Measurements from ENCODE around the gene MLST8. TPM values are rescaled to one million over a fixed set of nuclear protein-coding genes. Genes with fewer than 3 reads are reported as not detected.

MLST8 gene
- total RNA-seq, 1 experiment from 2014 or later, result 87.6 TPM

DNA sequence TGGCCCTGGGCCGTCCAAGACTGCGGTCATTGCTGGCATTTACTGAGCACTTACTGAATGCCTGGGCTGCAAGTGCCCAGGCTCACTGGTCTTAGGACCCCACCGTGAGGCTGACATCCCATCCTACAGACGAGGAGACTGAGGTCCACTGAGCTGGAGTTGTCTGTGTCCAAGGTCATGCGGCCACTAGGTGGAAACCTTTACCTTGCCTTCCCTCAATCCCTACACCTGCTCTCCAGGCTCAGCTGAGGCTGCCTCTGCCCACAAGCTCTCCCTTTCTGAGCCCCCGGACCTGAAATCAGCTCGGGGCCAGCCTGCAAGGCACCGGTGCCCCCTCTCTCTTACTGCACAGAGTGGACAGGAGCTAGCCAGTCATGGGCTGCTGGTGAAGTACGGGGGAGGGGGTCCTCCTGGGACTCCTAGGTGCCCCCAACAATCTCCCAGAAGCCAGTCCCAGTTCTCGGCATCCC, 10.4 kb upstream of the MLST8 start:
- H3K4me3 Mint-ChIP-seq (ENCODE audit: unreplicated experiment), result no peak overlapping the region
- H3K27me3 Mint-ChIP-seq (ENCODE audit: insufficient read depth, unreplicated experiment), result no peaks in the 10 kb centered on the region
- POLR2A ChIA-PET, result interaction anchor here (0.5 to 2.6 kb wide), 12 partner anchors 10 to 409 kb away, joined by 3 to 22 read pairs (median 4); partner anchors contain the start of genes ECI1, MLST8, NTHL1 and TRAF7
- peak; percentile 70 for DNase-seq (ENCODE audit: unreplicated experiment)
- no peaks in the 10 kb centered on the region for H3K9me3 Mint-ChIP-seq (ENCODE audit: unreplicated experiment)
- TF ChIP-seq, protein P1, sequence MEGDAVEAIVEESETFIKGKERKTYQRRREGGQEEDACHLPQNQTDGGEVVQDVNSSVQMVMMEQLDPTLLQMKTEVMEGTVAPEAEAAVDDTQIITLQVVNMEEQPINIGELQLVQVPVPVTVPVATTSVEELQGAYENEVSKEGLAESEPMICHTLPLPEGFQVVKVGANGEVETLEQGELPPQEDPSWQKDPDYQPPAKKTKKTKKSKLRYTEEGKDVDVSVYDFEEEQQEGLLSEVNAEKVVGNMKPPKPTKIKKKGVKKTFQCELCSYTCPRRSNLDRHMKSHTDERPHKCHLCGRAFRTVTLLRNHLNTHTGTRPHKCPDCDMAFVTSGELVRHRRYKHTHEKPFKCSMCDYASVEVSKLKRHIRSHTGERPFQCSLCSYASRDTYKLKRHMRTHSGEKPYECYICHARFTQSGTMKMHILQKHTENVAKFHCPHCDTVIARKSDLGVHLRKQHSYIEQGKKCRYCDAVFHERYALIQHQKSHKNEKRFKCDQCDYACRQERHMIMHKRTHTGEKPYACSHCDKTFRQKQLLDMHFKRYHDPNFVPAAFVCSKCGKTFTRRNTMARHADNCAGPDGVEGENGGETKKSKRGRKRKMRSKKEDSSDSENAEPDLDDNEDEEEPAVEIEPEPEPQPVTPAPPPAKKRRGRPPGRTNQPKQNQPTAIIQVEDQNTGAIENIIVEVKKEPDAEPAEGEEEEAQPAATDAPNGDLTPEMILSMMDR (IDR thresholded peaks at IDR 0.05; ENCODE audit: unreplicated experiment), result peak; percentile 68
- H3K4me1 Mint-ChIP-seq (ENCODE audit: insufficient read depth, unreplicated experiment), result no peaks in the 10 kb centered on the region
- no TSS peak for BruUV-seq (replicated peaks)
- intact Hi-C loops (cut with micrococcal nuclease), result loop anchor here (2.0 kb wide), 1 partner anchor 306 kb away; no protein-coding TSS in a partner anchor
- H3K27ac Mint-ChIP-seq (ENCODE audit: low read depth, unreplicated experiment), result no peak overlapping the region
- CTCF ChIA-PET, result interaction anchor here (0.5 to 2.1 kb wide), 18 partner anchors 9 to 298 kb away, joined by 3 to 8 read pairs (median 4); partner anchors contain the start of gene ECI1
- no peaks in the 10 kb centered on the region for H3K36me3 Mint-ChIP-seq (ENCODE audit: insufficient read depth, unreplicated experiment)

DNA sequence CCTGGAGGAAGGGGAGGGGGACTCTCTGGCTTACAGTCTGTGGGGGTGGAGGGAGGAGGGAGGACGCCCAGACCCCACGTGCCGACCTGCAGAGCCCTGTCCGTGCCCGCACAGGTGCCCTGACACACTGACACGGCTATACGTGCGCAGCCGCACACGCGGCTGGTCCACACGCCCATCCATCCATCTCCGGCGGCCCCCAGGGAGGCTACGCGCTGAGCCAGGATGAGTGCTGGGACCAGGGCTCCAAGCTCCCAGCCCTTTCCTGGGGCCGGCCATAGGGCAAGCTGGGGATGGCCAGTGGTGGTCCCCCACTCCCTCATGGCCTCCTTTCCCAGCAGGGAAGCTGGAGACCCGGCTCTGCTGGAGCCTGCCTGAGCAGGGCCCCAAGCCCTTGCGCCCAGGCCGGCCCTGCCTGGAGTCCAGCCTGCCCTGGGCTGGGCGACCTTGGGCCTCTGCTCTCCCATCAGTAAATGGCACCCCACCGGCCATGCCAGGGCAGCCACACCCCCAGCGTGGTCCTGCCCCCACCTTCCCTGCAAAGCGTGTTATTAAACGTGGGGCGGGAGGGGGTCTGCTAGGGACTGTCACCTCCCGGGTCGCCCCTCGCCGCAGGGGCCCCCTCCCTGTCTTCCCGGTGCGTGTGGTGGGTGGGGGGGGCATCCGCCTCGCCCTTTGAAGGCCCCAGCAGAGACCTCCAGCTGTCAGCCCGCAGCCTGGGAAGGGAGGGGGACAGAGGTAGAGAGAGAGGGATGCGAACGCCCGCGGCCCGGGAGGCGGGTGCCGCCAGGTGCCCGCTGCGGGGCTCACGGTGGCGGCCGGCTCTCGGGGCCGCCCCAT, 9.7 kb upstream of the MLST8 start:
- no peak for DNase-seq (ENCODE audit: unreplicated experiment)
- Mint-ChIP-seq H3K27me3 (ENCODE audit: insufficient read depth, unreplicated experiment) (no peaks in the 10 kb centered on the region), H3K36me3 (ENCODE audit: insufficient read depth, unreplicated experiment) (no peaks in the 10 kb centered on the region), H3K4me3 (ENCODE audit: unreplicated experiment) (no peak overlapping the region), H3K9me3 (ENCODE audit: unreplicated experiment) (no peaks in the 10 kb centered on the region), H3K4me1 (ENCODE audit: insufficient read depth, unreplicated experiment) (no peaks in the 10 kb centered on the region), H3K27ac (ENCODE audit: low read depth, unreplicated experiment) (no peak overlapping the region)
- TF ChIP-seq, protein P1 (IDR thresholded peaks at IDR 0.05; ENCODE audit: unreplicated experiment), result no peak
- no TSS peak for BruUV-seq (replicated peaks)
- ChIA-PET POLR2A (interaction anchor here (0.7 to 2.6 kb wide), 8 partner anchors 9 to 301 kb away, joined by 3 to 22 read pairs (median 4); partner anchors contain the start of genes ECI1, MLST8, NTHL1 and TRAF7), CTCF (interaction anchor here (0.7 to 2.1 kb wide), 14 partner anchors 9 to 286 kb away, joined by 3 to 8 read pairs (median 4); partner anchors contain the start of gene ECI1)
- intact Hi-C loops (cut with micrococcal nuclease), result loop anchor here (2.0 kb wide), 1 partner anchor 305 kb away; no protein-coding TSS in a partner anchor

DNA sequence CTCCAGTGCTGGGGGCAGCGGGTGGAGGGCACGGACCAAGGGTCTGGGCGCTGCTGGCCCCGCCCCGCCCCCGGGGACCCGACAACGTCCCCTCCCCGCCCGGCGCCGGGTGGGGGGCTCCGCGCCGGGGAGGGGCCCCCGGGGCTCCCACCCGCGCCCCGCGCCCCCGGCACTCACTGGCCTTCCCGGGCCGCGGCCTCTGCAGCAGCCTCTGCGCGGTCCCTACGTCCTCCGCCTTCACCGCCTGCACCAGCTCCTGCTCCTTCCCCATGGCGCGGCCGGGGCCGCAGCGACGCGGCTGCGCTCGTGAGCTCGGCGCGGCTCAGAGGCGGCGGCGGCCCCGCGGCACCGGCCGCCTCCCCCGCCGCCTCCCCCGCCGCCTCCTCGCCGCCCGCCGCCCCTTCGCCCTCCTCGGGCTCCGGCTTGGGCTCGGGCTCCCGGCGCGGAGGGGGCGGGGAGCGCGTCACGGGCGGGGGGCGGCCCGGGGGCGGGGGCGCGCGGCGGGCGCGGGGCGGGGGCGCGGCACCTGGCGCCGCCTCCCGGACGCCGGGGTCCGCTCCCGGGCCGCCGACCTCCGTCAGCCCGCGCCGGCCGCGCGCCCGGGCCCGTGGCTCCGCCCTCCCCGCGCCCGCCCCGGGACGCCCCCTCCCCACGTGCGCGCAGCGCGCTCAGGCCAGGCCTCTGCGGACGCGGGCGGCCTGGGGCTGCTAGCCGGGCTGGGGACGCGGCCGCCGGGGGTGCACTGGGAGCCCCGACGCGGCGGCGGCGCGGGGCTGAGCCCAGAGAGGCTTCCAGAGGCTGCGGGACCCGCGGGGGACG, 8.9 kb upstream of the MLST8 start, which contains the start of gene CASKIN1:
Gene CASKIN1 (minus strand): TSS at position 444 of the 819 bp plus-strand sequence. CDS start 173 bp downstream, at position 271.
- DNase-seq (ENCODE audit: unreplicated experiment), result no peak
- intact Hi-C loops (cut with micrococcal nuclease), result no loop called here
- Mint-ChIP-seq H3K27ac (ENCODE audit: low read depth, unreplicated experiment) (no peak within 1 kb of the TSS), H3K9me3 (ENCODE audit: unreplicated experiment) (no peaks in the 10 kb centered on the region), H3K4me1 (ENCODE audit: insufficient read depth, unreplicated experiment) (no peaks in the 10 kb centered on the region), H3K27me3 (ENCODE audit: insufficient read depth, unreplicated experiment) (no peaks in the 10 kb centered on the region), H3K36me3 (ENCODE audit: insufficient read depth, unreplicated experiment) (no peaks in the 10 kb centered on the region), H3K4me3 (ENCODE audit: unreplicated experiment) (peak within 1 kb of the TSS; percentile 33)
- ChIA-PET POLR2A (interaction anchor here (1.2 to 2.3 kb wide), 3 partner anchors 18 to 55 kb away, joined by 3 to 14 read pairs (median 6); partner anchors contain the start of genes ECI1, PGP and TRAF7), CTCF (interaction anchor here (0.6 to 2.1 kb wide), 3 partner anchors 55 to 485 kb away, joined by 4 to 7 read pairs (median 7); partner anchors contain the start of gene ECI1)
- BruUV-seq (replicated peaks), result no TSS peak
- TF ChIP-seq, protein P1 (IDR thresholded peaks at IDR 0.05; ENCODE audit: unreplicated experiment), result no peak

Measured in MCF 10A (cell line).